Activated CD8-positive, alpha-beta T cell treated with anti-CD3 and anti-CD28 coated beads for 36 hours (primary cell): ENCODE data around the gene SLC48A1. TPM values are rescaled to one million over a fixed set of nuclear protein-coding genes. Genes with fewer than 3 reads are reported as not detected.
A peak's percentile ranks its signal among the peaks of the same experiment; 100 is the strongest.

Experiments
- ATAC-seq: fragments of 200-7000 bp; cut with Tn5 transposase; one replicate; pipeline ENCODE4 v1.10.0; 2021; ENCODE audit warnings: mild to moderate bottlenecking, moderate library complexity
- CTCF ChIA-PET: fragments of 350-600 bp; sonication (Branson Sonifier 250); formaldehyde crosslinking; loops from one replicate; lab custom pipeline; 2021; ENCODE audit warnings: antibody characterized with exemption; lab: Charles Lee
- POLR2A ChIA-PET: fragments of 350-600 bp; sonication (Branson Sonifier 250); formaldehyde crosslinking; loops from one replicate; lab custom pipeline; 2021; ENCODE audit warnings: antibody characterized with exemption; lab: Charles Lee
- DNase-seq: peaks from one replicate; pipeline ENCODE4 v3.0.0-alpha.2; 2020
- H3K27ac Mint-ChIP-seq: one replicate; pipeline ENCODE4 v1.8.0; 2021; ENCODE audit warnings: mild to moderate bottlenecking, mixed read lengths
- H3K27me3 Mint-ChIP-seq: one replicate; pipeline ENCODE4 v1.8.0; 2021; ENCODE audit warnings: mixed read lengths
- H3K36me3 Mint-ChIP-seq: one replicate; pipeline ENCODE4 v1.8.0; 2021; ENCODE audit warnings: low read depth, mixed read lengths
- H3K4me1 Mint-ChIP-seq: one replicate; pipeline ENCODE4 v1.8.0; 2021; ENCODE audit warnings: low read depth, mixed read lengths
- H3K4me3 Mint-ChIP-seq: one replicate; pipeline ENCODE4 v1.8.0; 2021; ENCODE audit warnings: mild to moderate bottlenecking, moderate library complexity, mixed read lengths
- H3K9me3 Mint-ChIP-seq: one replicate; pipeline ENCODE4 v1.8.0; 2021; ENCODE audit warnings: mixed read lengths
- intact Hi-C: fragments of 100-400 bp; cut with micrococcal nuclease; formaldehyde crosslinking; loops from one replicate; pipeline ENCODE4 v1.10.0; 2022
- total RNA-seq, 2 experiments: library from RNA; stranded (reverse); gene quantifications; one replicate each; pipeline ENCODE4 v1.2.3, GENCODE V29; 2021
- TF ChIP-seq, protein P1 (sequence below): fragments of 200-600 bp; IDR thresholded peaks from one replicate; pipeline ENCODE4 v1.8.0; 2022; ENCODE audit warnings: antibody characterized with exemption, mild to moderate bottlenecking

Gene SLC48A1
- total RNA-seq, 2 experiments from 2014 or later = 8.8 to 10.2 TPM

DNA sequence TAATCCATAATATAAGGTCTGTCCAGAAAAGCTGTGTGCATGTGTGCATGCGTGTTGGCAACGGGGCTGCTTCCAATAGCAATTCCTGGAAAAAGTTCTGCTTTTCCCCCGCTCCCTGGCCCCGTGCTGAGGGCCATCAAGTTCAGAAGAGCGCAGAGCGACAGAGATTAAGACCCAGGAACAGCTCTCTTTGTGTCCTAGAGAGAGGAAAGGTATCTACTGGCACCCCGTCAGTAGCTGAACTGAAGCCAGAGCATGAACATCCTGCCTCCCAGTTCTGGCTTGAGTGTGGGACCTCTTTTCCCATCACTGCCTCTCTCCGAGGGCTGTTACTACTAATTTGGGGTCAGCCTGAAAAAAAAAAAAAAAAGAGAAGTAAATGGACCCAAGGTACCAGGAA lies 31.1 kb downstream of the SLC48A1 start:
- Mint-ChIP-seq H3K36me3 (peaks cover 87% of the 10 kb centered on the region), H3K4me3 (peak overlapping the region; percentile 79), H3K27ac (peak overlapping the region; percentile 98), H3K9me3 (no peaks in the 10 kb centered on the region), H3K4me1 (peaks cover 98% of the 10 kb centered on the region), H3K27me3 (no peaks in the 10 kb centered on the region)
- intact Hi-C loops = loop anchor here (5.0 kb wide), 1 partner anchor 33 kb away; no protein-coding TSS in a partner anchor
- DNase-seq (no peak), ATAC-seq (no peak)
- TF ChIP-seq, protein P1, sequence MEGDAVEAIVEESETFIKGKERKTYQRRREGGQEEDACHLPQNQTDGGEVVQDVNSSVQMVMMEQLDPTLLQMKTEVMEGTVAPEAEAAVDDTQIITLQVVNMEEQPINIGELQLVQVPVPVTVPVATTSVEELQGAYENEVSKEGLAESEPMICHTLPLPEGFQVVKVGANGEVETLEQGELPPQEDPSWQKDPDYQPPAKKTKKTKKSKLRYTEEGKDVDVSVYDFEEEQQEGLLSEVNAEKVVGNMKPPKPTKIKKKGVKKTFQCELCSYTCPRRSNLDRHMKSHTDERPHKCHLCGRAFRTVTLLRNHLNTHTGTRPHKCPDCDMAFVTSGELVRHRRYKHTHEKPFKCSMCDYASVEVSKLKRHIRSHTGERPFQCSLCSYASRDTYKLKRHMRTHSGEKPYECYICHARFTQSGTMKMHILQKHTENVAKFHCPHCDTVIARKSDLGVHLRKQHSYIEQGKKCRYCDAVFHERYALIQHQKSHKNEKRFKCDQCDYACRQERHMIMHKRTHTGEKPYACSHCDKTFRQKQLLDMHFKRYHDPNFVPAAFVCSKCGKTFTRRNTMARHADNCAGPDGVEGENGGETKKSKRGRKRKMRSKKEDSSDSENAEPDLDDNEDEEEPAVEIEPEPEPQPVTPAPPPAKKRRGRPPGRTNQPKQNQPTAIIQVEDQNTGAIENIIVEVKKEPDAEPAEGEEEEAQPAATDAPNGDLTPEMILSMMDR = no peak
- CTCF ChIA-PET = interaction anchor here (1.0 to 19.8 kb wide), 4 partner anchors 14 to 62 kb away, joined by 4 to 624 read pairs (median 23); partner anchors contain the start of gene HDAC7
- POLR2A ChIA-PET = interaction anchor here (0.8 to 37.9 kb wide), 3 partner anchors 14 to 30 kb away, joined by 3 to 904 read pairs (median 81); partner anchors contain the start of gene HDAC7

DNA sequence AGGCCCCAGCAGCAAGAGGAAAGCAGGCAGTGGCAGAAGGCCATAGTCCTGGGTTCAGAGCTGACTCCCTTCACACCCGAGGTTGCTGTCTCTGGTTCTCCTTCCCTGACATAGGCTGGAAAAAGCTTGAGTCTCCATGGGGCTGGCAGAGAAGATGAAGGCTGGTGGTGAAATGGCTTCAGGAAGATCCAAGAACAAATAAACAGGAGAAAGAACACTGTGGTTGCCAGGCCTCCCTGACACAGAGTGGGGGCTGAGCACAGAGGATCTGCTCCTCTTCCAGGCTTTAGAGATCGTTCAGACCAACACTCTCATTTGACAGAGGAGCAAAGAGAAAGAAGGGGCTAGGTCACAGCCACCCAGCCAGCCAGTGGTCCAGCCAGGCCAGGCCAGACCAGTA lies 32.4 kb downstream of the SLC48A1 start:
- H3K4me3 Mint-ChIP-seq = peak overlapping the region; percentile 79
- intact Hi-C loops = no loop called here
- no peaks in the 10 kb centered on the region for H3K27me3 Mint-ChIP-seq
- H3K4me1 Mint-ChIP-seq = peaks cover 94% of the 10 kb centered on the region
- ChIA-PET POLR2A (interaction anchor here (1.1 to 37.9 kb wide), 3 partner anchors 9 to 29 kb away, joined by 5 to 904 read pairs (median 81); partner anchors contain the start of gene HDAC7), CTCF (interaction anchor here (1.1 to 19.8 kb wide), 5 partner anchors 12 to 158 kb away, joined by 3 to 624 read pairs (median 4); partner anchors contain the start of gene TMEM106C)
- no peak for ATAC-seq
- H3K9me3 Mint-ChIP-seq = no peaks in the 10 kb centered on the region
- DNase-seq = no peak
- peaks cover 84% of the 10 kb centered on the region for H3K36me3 Mint-ChIP-seq
- peak overlapping the region; percentile 98 for H3K27ac Mint-ChIP-seq
- TF ChIP-seq, protein P1 = no peak

DNA sequence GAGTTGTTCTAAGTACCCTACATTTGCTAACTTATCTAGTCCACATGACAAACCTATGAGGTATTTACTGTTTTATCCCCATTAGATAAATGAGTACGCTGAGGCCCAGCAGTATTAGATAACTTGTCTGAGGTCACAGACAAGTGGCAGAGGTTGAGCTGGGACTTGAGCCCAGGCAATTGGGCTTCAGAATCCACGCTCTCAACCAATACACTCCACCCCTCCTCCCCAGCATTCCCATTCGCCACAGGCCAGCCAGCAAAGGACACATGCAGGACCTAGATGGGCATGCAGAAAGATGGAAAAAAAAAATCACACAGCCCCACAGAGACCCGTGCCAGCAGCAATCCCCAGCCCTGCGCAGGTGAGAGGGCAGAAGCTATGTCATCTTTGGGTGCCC lies 34.3 kb downstream of the SLC48A1 start:
- no peaks in the 10 kb centered on the region for H3K9me3 Mint-ChIP-seq
- no peak for DNase-seq
- no peaks in the 10 kb centered on the region for H3K27me3 Mint-ChIP-seq
- H3K4me1 Mint-ChIP-seq = peaks cover 93% of the 10 kb centered on the region
- ChIA-PET POLR2A (interaction anchor here (0.5 to 37.9 kb wide), 14 partner anchors 9 to 76 kb away, joined by 3 to 904 read pairs (median 4); partner anchors contain the start of gene HDAC7), CTCF (interaction anchor here (0.7 to 19.8 kb wide), 18 partner anchors 8 to 156 kb away, joined by 3 to 624 read pairs (median 9); partner anchors contain the start of genes HDAC7, RAPGEF3 and TMEM106C)
- H3K27ac Mint-ChIP-seq = peak overlapping the region; percentile 98
- no peak for ATAC-seq
- intact Hi-C loops = no loop called here
- H3K36me3 Mint-ChIP-seq = peaks cover 85% of the 10 kb centered on the region
- peak overlapping the region; percentile 79 for H3K4me3 Mint-ChIP-seq
- TF ChIP-seq, protein P1 = no peak

DNA sequence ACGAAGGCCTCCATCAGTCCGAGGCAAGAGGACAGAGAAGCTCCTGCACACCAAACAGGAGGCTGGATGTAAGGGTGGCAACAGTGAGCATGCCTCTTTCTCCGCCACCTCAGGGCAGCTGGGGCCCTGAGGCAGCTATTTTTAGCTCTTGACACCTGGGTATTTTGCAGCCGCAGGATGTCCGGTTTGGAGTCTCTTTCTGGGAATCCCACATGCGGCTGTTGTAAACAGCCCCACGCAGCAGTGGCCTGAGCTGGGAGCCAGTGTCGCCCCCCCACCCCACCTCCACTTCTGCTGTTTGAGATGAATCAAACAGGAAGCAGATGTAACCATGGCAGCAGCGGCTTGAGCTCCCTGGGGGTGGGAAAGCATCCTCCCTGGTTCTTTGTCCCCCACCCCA lies 35.0 kb downstream of the SLC48A1 start:
- TF ChIP-seq, protein P1 = no peak
- ChIA-PET POLR2A (interaction anchor here (0.5 to 37.9 kb wide), 14 partner anchors 10 to 75 kb away, joined by 3 to 904 read pairs (median 4); partner anchors contain the start of gene HDAC7), CTCF (interaction anchor here (0.7 to 19.8 kb wide), 24 partner anchors 9 to 375 kb away, joined by 3 to 624 read pairs (median 4); partner anchors contain the start of genes CCDC184, ENDOU, HDAC7 and RAPGEF3)
- Mint-ChIP-seq H3K27ac (peak overlapping the region; percentile 98), H3K27me3 (no peaks in the 10 kb centered on the region), H3K4me1 (peaks cover 90% of the 10 kb centered on the region), H3K4me3 (peak overlapping the region; percentile 79), H3K9me3 (no peaks in the 10 kb centered on the region), H3K36me3 (peaks cover 85% of the 10 kb centered on the region)
- ATAC-seq (peak; percentile 48), DNase-seq (peak; percentile 98)
- intact Hi-C loops = no loop called here
